Osteoblast (primary cell): Measurements from ENCODE around the gene SLFN14. TPM values are rescaled to one million over a fixed set of nuclear protein-coding genes. Genes with fewer than 3 reads are reported as not detected.
A peak's percentile ranks its signal among the peaks of the same experiment; 100 is the strongest.

ENCODE experiments used
- DNase-seq: peaks from one replicate; pipeline ENCODE4 v3.0.0; 2011; ENCODE audit warnings: low spot score, mixed read lengths; ENCODE audit not compliant: insufficient read length; ENCODE audit errors: missing footprints
- H2AFZ ChIP-seq: 2 replicates; pipeline ENCODE4 v1.6.0; 2011; ENCODE audit warnings: mild to moderate bottlenecking, low read length
- H3K27ac ChIP-seq: 2 replicates; pipeline ENCODE4 v1.5.1; 2011; ENCODE audit warnings: mild to moderate bottlenecking, low read depth, low read length, moderate library complexity
- H3K27me3 ChIP-seq: 2 replicates; pipeline ENCODE4 v1.6.0; 2012; ENCODE audit warnings: mild to moderate bottlenecking, control low read depth, inconsistent platforms, low read length, moderate library complexity; ENCODE audit not compliant: insufficient read depth
- H3K36me3 ChIP-seq: 2 replicates; pipeline ENCODE4 v1.5.1; 2011; ENCODE audit warnings: mild to moderate bottlenecking, low read length, control low read depth, moderate library complexity; ENCODE audit not compliant: insufficient read depth
- H3K4me1 ChIP-seq: 2 replicates; pipeline ENCODE4 v1.5.1; 2011; ENCODE audit warnings: mild to moderate bottlenecking, low read length, control low read depth, moderate library complexity; ENCODE audit not compliant: insufficient read depth
- H3K4me2 ChIP-seq: 2 replicates; pipeline ENCODE4 v1.6.0; 2011; ENCODE audit warnings: mild to moderate bottlenecking, low read length; ENCODE audit not compliant: insufficient read depth
- H3K4me3 ChIP-seq: fragments of 200-600 bp; sonication (generic); 3 replicates; pipeline ENCODE4 v1.5.1; 2012; ENCODE audit warnings: mild to moderate bottlenecking, low read length, inconsistent platforms; ENCODE audit not compliant: insufficient read depth
- H3K79me2 ChIP-seq: 2 replicates; pipeline ENCODE4 v1.6.0; 2012; ENCODE audit warnings: mild to moderate bottlenecking, low read length, control low read depth, inconsistent platforms; ENCODE audit not compliant: insufficient read depth
- H3K9me3 ChIP-seq: 2 replicates; pipeline ENCODE4 v1.5.1; 2011; ENCODE audit warnings: low read depth, low read length, control low read depth
- H4K20me1 ChIP-seq: 2 replicates; pipeline ENCODE4 v1.6.0; 2012; ENCODE audit warnings: mild to moderate bottlenecking, low read length, control low read depth; ENCODE audit not compliant: insufficient read depth
- total RNA-seq: library from RNA; depleted of rRNA; stranded (reverse); fragments of >200 nt; gene quantifications from 2 replicates; pipeline ENCODE4 v1.2.3, GENCODE V29; 2012
- TF ChIP-seq, protein P1 (sequence below): IDR thresholded peaks from 2 replicates; pipeline ENCODE4 v1.5.1; 2011; ENCODE audit warnings: mild to moderate bottlenecking, low read depth, low read length, moderate library complexity; ENCODE audit errors: extremely low read depth

The SLFN14 gene
- total RNA-seq, 1 donor: under 0.01 TPM

DNA sequence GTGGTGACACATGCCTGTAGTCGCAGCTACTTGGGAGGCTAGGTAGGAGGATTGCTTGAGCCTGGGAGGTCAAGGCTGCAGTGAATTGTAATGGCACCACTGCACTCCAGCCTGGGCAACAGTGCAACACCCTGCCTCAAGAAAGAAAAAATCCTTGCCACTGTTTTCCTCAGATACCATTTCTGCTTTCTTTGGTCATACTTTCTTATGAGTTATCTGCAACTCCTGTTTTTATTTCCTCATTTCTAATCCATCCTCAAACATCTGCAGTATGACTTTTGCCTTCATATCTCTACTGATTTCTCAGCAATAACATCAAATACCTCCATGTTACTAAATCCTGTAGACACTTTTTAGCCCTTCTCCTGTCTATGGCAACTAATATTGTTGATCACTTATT lies 23.4 kb upstream of the SLFN14 start:
- Histone ChIP-seq H2AFZ (no peak overlapping the region), H3K9me3 (no peaks in the 10 kb centered on the region), H3K4me3 (no peak overlapping the region), H3K36me3 (no peaks in the 10 kb centered on the region), H3K4me2 (no peak overlapping the region), H3K27me3 (no peaks in the 10 kb centered on the region), H3K79me2 (peaks cover 19% of the 10 kb centered on the region), H4K20me1 (no peaks in the 10 kb centered on the region), H3K4me1 (peaks cover 17% of the 10 kb centered on the region), H3K27ac (no peak overlapping the region)
- TF ChIP-seq, protein P1, sequence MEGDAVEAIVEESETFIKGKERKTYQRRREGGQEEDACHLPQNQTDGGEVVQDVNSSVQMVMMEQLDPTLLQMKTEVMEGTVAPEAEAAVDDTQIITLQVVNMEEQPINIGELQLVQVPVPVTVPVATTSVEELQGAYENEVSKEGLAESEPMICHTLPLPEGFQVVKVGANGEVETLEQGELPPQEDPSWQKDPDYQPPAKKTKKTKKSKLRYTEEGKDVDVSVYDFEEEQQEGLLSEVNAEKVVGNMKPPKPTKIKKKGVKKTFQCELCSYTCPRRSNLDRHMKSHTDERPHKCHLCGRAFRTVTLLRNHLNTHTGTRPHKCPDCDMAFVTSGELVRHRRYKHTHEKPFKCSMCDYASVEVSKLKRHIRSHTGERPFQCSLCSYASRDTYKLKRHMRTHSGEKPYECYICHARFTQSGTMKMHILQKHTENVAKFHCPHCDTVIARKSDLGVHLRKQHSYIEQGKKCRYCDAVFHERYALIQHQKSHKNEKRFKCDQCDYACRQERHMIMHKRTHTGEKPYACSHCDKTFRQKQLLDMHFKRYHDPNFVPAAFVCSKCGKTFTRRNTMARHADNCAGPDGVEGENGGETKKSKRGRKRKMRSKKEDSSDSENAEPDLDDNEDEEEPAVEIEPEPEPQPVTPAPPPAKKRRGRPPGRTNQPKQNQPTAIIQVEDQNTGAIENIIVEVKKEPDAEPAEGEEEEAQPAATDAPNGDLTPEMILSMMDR: no peak
- no peak for DNase-seq

DNA sequence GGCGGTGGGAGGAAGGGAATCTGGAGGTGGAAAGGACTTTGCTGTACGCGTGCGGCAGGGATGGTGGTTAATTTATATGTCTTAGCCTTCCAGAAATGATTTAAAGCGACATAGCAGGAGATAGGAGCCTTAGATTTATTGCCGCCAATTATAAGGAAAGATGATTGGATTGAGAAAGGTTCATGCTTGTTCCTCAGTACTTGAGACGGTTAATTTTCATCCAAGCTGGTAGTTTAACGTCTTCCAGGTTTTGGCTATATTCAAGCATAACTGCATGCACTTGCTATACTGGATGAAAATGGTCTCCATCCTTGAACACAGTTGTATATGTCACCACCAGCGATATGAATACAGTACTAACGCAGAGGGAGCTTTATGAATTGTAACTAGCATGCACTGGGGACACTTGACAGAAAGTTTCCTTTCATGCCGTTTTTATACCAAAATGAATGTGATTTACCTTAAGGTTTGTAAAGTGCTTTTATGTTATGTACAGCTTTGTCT lies 18.4 kb upstream of the SLFN14 start:
- peak overlapping the region; percentile 88 for H3K4me3 ChIP-seq
- no peak for DNase-seq
- H3K27ac ChIP-seq: peak overlapping the region; percentile 82
- H3K27me3 ChIP-seq: no peaks in the 10 kb centered on the region
- H3K4me2 ChIP-seq: peak overlapping the region; percentile 91
- peaks cover 18% of the 10 kb centered on the region for H3K4me1 ChIP-seq
- no peaks in the 10 kb centered on the region for H3K9me3 ChIP-seq
- no peaks in the 10 kb centered on the region for H4K20me1 ChIP-seq
- H3K79me2 ChIP-seq: peaks cover 2% of the 10 kb centered on the region
- peak overlapping the region; percentile 98 for H2AFZ ChIP-seq
- H3K36me3 ChIP-seq: peaks cover 6% of the 10 kb centered on the region
- TF ChIP-seq, protein P1: no peak

DNA sequence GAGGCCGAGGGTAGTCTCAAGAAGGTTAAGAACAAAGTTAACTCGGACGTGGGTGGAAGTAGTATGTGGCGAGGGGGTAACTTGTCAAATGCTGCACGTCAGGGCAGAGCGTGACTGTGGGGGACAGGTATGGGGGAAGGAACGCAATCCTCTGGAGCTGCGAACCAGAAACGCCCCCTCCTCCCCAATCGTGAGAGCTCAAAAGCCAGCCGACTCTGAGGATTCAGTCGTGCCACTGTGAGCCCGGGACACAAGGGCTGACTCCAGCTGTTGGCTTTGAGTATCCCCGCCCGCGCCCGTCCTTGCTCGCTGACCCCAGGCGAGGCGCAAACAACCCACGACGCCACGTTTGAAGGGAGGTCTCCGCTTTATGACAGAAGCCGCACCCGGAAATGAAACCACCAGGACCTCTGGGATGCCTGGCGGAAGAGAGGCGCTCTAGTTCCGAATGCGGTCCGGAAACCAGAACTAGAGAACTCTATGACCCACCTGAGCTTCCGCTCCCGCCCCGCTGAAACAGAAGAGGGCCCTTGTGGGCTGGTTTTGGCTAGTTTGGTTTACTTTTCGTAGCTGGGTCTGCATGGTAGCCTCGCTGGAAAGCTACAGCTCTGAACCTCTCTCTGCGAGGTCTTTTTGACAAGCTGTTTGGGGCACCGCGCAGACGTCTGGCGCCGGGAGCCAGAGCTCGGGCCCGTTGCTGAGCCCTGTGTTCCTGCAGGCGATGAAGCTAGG lies 17.7 kb upstream of the SLFN14 start, which contains the start of gene PEX12:
PEX12 (minus strand) TSS at position 375 of the 732 bp plus-strand sequence. CDS start 550 bp downstream, outside the sequence.
- Histone ChIP-seq H4K20me1 (no peaks in the 10 kb centered on the region), H3K79me2 (peaks cover 4% of the 10 kb centered on the region), H3K9me3 (no peaks in the 10 kb centered on the region), H3K4me3 (peak within 1 kb of the TSS; percentile 88), H3K27ac (peak within 1 kb of the TSS; percentile 82), H2AFZ (peak within 1 kb of the TSS; percentile 98), H3K27me3 (no peaks in the 10 kb centered on the region), H3K36me3 (peaks cover 6% of the 10 kb centered on the region), H3K4me2 (peak within 1 kb of the TSS; percentile 91), H3K4me1 (peaks cover 18% of the 10 kb centered on the region)
- TF ChIP-seq, protein P1: no peak
- DNase-seq: peak; percentile 83

DNA sequence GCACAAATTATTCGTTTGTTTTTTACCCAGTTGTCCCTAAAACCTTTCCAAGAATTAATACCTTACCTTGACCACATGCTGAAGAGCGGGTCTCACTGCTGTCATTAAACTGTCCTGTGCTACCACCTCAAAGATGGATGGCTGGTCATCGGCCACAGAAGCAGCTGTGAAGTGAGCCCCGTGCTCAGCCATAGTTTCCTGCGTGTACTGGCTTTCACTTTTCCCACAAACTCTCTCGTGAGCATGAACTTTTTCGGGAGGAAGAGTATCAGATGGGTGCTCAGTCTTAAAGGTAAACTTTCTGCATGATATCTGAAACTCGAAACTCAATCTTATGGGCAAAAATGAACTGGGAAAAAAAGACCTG lies 17.2 kb upstream of the SLFN14 start:
- Histone ChIP-seq H2AFZ (peak overlapping the region; percentile 98), H3K27me3 (no peaks in the 10 kb centered on the region), H3K4me3 (peak overlapping the region; percentile 88), H3K79me2 (peaks cover 4% of the 10 kb centered on the region), H3K4me2 (peak overlapping the region; percentile 91), H3K4me1 (peaks cover 18% of the 10 kb centered on the region), H4K20me1 (no peaks in the 10 kb centered on the region), H3K9me3 (no peaks in the 10 kb centered on the region), H3K27ac (peak overlapping the region; percentile 82), H3K36me3 (peaks cover 6% of the 10 kb centered on the region)
- TF ChIP-seq, protein P1: no peak
- DNase-seq: no peak
